ENCODE data around the gene PLPPR3.

The PLPPR3 gene

DNA sequence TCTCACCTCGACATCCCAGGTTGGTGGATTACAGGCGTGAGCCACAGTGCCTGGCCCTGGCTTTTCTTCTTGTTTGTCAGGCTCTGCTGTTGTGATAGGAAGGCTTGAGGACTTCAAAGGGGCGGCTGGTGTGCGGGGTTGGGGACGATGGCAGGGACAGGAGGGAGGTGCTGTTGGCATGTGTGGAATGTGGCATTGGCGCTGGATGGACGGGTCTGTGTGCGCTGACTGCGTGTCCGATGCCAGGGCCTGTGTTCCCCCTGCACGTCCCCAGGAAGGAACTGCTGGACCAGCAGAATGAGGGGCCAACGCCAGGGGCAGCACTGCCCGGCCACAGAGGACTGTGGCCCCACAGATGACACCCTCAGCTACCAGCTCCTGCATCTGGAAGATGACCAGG, 37.2 kb downstream of the PLPPR3 start:
- Histone ChIP-seq H3K9me3 (ENCODE audit: control insufficient read depth, low read length) (no peaks in the 10 kb centered on the region), H3K36me3 (ENCODE audit: control insufficient read depth, insufficient read depth, low read length, severe bottlenecking) (no peaks in the 10 kb centered on the region), H3K9ac (ENCODE audit: low read length) (no peak overlapping the region), H3K4me1 (ENCODE audit: control insufficient read depth, insufficient read depth, low read length) (peaks cover 28% of the 10 kb centered on the region), H3K27me3 (replicated peaks; ENCODE audit: control insufficient read depth, insufficient read depth, low read length) (no peaks in the 10 kb centered on the region), H3K4me3 (ENCODE audit: low read length) (no peak overlapping the region)
- DNase-seq (ENCODE audit: low read depth) = no peak

DNA sequence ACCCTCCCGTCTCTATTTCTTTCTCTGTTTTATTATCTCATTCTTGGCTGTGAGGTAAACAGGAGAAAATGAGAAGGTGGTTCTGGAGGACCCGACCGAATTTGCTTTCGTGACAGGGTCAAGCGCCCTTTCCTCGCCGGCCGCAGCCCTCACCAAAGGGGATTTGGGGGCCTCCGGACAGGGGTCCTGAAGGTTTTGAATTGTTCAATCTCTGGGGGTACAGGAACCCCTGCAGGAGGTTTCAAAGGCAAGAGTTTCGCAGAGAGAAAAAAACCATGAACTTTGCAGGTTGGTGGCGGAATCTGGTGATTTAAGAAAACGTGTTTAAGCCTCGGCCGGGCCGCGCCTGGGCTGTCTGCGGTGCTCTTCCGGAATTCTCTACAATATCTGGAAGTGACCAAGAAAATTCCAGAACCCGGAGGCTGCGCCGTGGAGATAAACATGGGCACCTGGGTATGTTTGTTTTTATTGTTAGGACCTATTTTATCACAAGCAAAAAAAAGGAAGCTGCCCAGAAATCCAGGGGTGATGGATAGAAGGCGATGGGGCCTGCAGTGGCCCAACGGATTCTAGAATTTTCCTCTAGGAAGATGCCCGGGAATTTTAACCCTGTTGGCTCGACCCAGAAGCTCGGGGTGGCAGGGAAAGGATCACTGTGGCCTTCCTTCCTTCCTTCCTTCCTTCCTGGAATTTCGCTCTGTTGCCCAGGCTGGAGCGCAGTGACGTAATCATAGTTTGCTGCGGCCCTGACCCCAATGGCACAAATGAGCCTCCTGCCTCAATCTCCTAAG, 38.7 kb downstream of the PLPPR3 start:
- Histone ChIP-seq H3K9me3 (ENCODE audit: control insufficient read depth, low read length) (no peaks in the 10 kb centered on the region), H3K9ac (ENCODE audit: low read length) (peak overlapping the region; percentile 77), H3K27me3 (replicated peaks; ENCODE audit: control insufficient read depth, insufficient read depth, low read length) (no peaks in the 10 kb centered on the region), H3K36me3 (ENCODE audit: control insufficient read depth, insufficient read depth, low read length, severe bottlenecking) (no peaks in the 10 kb centered on the region), H3K4me1 (ENCODE audit: control insufficient read depth, insufficient read depth, low read length) (peaks cover 23% of the 10 kb centered on the region), H3K4me3 (ENCODE audit: low read length) (peak overlapping the region; percentile 73)
- no peak for DNase-seq (ENCODE audit: low read depth)

DNA sequence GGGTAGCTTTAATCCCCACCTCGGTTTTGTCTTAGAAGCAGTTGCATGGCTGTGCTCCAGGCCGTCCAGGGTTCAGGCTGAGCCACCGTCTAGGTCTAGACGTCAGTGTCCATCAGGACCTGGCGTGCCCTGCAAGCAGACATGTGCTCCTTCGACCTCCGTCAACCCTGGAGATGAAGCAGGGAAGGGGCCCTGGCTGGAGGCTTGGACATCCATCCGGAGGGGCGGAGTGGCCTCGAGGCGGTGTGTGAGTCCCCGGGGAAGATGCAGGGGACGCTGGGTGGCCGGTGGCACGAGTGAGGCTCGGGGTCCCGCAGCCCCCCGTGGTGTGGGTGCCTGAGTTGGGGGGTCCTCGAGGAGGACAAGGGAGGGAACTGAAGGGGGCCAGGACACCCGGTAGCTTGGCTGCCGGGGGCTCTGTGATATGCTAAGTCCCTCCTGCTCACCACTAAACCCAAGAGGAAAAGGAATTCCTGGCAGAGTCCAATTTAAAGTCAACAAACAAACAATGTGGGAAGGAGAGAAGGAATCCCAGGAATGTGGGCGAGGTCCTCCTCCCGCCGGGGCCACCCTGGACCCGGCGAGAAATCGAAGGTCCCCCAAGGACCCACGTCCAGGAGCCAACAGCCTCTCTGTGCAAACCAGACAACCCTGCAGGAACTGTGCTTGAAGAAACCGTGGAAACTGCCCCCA, 39.4 kb downstream of the PLPPR3 start:
- Histone ChIP-seq H3K4me1 (ENCODE audit: control insufficient read depth, insufficient read depth, low read length) (peaks cover 23% of the 10 kb centered on the region), H3K9ac (ENCODE audit: low read length) (peak overlapping the region; percentile 77), H3K27me3 (replicated peaks; ENCODE audit: control insufficient read depth, insufficient read depth, low read length) (no peaks in the 10 kb centered on the region), H3K36me3 (ENCODE audit: control insufficient read depth, insufficient read depth, low read length, severe bottlenecking) (no peaks in the 10 kb centered on the region), H3K9me3 (ENCODE audit: control insufficient read depth, low read length) (no peaks in the 10 kb centered on the region), H3K4me3 (ENCODE audit: low read length) (peak overlapping the region; percentile 73)
- DNase-seq (ENCODE audit: low read depth) = peak; percentile 81

DNA sequence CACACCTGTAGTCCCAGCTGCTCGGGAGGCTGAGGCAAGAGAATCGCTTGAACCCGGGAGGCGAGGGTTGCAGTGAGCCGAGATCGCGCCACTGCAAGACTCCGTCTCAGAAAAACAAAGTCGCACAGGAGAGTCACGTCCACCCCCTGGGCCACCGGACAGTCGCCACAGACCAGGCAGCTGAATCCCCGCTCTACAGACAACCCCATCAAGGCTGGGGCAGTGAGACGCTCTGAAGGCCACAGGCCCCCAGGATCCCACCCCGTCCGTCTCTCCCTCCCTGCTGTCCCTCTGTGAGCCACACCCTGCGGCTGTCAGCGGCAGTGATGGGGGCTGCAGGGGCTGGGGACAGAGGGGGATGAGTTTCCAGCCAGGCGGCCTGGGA, 40.0 kb downstream of the PLPPR3 start:
- Histone ChIP-seq H3K9me3 (ENCODE audit: control insufficient read depth, low read length) (no peaks in the 10 kb centered on the region), H3K4me1 (ENCODE audit: control insufficient read depth, insufficient read depth, low read length) (peaks cover 23% of the 10 kb centered on the region), H3K4me3 (ENCODE audit: low read length) (no peak overlapping the region), H3K36me3 (ENCODE audit: control insufficient read depth, insufficient read depth, low read length, severe bottlenecking) (no peaks in the 10 kb centered on the region), H3K9ac (ENCODE audit: low read length) (peak overlapping the region; percentile 77), H3K27me3 (replicated peaks; ENCODE audit: control insufficient read depth, insufficient read depth, low read length) (no peaks in the 10 kb centered on the region)
- DNase-seq (ENCODE audit: low read depth) = no peak

DNA sequence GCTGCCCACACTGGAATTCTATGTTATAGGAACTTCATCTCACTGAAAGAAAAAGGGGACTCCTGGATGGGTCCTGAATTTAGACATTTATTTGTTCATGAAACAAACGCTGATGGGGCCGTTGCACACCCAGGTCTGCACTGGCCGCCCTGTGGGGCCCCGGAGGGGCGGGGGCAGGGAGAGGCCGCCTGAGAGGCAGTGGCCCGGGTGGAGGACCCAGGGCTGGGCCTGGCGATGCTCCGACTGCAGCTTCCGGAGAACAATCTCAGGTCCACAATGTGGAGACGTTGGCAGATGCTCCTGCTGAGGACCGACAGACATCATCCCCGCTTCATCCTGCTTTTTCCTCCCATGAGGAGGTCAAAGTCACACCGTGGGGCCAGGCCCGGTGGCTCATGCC, 40.8 kb downstream of the PLPPR3 start:
- Histone ChIP-seq H3K9me3 (ENCODE audit: control insufficient read depth, low read length) (no peaks in the 10 kb centered on the region), H3K36me3 (ENCODE audit: control insufficient read depth, insufficient read depth, low read length, severe bottlenecking) (no peaks in the 10 kb centered on the region), H3K4me3 (ENCODE audit: low read length) (no peak overlapping the region), H3K9ac (ENCODE audit: low read length) (no peak overlapping the region), H3K4me1 (ENCODE audit: control insufficient read depth, insufficient read depth, low read length) (peaks cover 23% of the 10 kb centered on the region), H3K27me3 (replicated peaks; ENCODE audit: control insufficient read depth, insufficient read depth, low read length) (no peaks in the 10 kb centered on the region)
- no peak for DNase-seq (ENCODE audit: low read depth)

DNA sequence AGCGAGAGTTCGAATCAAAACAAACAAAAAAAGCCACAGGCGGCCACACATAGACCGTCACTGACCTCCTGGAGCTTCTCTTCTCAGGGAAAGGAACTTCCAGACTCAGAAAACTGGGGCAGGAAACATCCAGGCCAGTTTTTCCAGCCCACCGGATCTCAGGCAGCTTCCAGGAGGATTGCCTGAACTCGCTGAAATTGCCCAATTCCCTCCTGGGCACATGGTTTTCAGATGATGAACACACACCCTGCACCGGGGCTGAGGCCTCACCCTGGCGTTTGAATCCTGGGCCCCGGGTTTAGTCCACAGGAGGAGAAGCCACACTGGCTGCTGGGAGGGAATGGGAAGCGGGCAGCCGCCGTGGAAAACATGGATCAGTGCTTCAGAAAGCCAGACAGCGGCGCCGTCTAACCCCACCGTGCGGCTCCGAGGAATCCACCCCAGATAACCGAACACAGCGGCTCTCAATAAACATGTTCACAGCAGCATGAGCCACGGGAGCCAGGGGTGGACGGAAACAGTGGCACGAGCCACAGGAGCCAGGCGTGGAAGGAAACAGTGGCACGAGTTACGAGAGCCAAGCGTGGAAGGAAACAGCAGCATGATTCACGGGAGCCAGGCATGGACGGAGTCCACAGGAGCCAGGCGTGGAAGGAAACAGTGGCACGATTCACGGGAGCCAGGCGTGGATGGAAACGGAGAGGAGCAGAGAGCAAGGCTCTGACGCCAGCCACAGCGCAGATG, 42.7 kb downstream of the PLPPR3 start:
- no peaks in the 10 kb centered on the region for H3K9me3 ChIP-seq (ENCODE audit: control insufficient read depth, low read length)
- peak overlapping the region; percentile 80 for H3K9ac ChIP-seq (ENCODE audit: low read length)
- H3K36me3 ChIP-seq (ENCODE audit: control insufficient read depth, insufficient read depth, low read length, severe bottlenecking) = no peaks in the 10 kb centered on the region
- H3K4me1 ChIP-seq (ENCODE audit: control insufficient read depth, insufficient read depth, low read length) = peaks cover 23% of the 10 kb centered on the region
- DNase-seq (ENCODE audit: low read depth) = peak; percentile 97
- H3K4me3 ChIP-seq (ENCODE audit: low read length) = peak overlapping the region; percentile 47
- H3K27me3 ChIP-seq (replicated peaks; ENCODE audit: control insufficient read depth, insufficient read depth, low read length) = no peaks in the 10 kb centered on the region

DNA sequence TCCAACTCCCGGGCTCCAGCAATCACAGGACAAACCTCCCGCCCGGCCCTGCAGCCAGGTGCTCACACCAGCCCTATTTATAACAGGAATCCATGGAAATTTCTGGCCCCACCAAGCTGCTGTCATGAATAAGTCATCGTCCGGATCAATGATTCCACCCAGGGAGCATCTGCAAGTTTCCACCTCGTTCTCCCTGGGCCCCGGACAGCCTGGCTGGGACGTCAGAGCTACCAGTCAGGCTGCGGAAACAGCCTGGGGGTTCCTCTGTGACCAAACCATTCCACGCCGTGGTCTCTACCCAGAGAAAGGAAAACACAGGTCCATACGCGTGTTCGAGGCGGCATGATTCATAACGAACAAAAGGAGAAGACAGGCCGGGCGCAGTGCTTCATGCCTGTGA, 45.2 kb downstream of the PLPPR3 start:
- H3K9me3 ChIP-seq (ENCODE audit: control insufficient read depth, low read length) = no peaks in the 10 kb centered on the region
- H3K36me3 ChIP-seq (ENCODE audit: control insufficient read depth, insufficient read depth, low read length, severe bottlenecking) = no peaks in the 10 kb centered on the region
- no peak overlapping the region for H3K9ac ChIP-seq (ENCODE audit: low read length)
- peaks cover 5% of the 10 kb centered on the region for H3K4me1 ChIP-seq (ENCODE audit: control insufficient read depth, insufficient read depth, low read length)
- no peaks in the 10 kb centered on the region for H3K27me3 ChIP-seq (replicated peaks; ENCODE audit: control insufficient read depth, insufficient read depth, low read length)
- DNase-seq (ENCODE audit: low read depth) = no peak
- no peak overlapping the region for H3K4me3 ChIP-seq (ENCODE audit: low read length)

DNA sequence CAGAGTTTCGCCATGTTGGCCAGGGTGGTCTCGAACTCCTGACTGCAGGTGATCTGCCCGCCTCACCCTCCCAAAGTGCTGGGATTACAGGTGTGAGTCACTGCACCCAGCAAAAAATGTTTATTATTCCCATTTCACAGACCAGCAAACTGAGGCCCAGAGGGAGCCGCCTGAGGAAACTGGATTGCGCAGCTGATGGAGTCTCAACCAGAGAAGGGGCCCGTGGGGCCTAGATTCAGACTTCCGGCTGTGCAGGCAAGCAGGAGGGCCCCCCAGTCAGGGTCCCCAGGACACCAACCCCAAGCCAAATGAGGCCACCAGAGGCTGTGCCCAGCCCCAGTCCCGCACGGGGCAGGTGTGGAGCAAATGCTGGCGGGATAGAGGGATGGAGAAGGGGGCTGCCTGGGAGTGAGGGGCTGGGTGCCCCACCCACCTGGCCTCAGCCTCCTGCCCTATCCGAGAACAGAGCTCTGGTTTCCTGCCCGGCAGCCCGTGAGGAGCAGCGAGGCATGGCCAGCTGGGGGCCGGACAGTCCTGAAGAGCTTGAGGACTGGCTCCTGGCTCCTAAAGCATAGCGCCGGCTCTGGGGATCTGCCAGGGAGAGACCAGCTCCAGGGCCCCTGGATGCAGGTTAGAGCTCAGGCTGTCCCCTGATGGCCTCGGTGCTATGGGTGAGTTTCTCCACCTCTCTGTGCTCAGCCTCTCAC, 48.9 kb downstream of the PLPPR3 start:
- no peak overlapping the region for H3K4me3 ChIP-seq (ENCODE audit: low read length)
- peaks cover 7% of the 10 kb centered on the region for H3K4me1 ChIP-seq (ENCODE audit: control insufficient read depth, insufficient read depth, low read length)
- H3K36me3 ChIP-seq (ENCODE audit: control insufficient read depth, insufficient read depth, low read length, severe bottlenecking) = no peaks in the 10 kb centered on the region
- no peaks in the 10 kb centered on the region for H3K9me3 ChIP-seq (ENCODE audit: control insufficient read depth, low read length)
- no peak for DNase-seq (ENCODE audit: low read depth)
- H3K9ac ChIP-seq (ENCODE audit: low read length) = no peak overlapping the region
- H3K27me3 ChIP-seq (replicated peaks; ENCODE audit: control insufficient read depth, insufficient read depth, low read length) = no peaks in the 10 kb centered on the region

DNA sequence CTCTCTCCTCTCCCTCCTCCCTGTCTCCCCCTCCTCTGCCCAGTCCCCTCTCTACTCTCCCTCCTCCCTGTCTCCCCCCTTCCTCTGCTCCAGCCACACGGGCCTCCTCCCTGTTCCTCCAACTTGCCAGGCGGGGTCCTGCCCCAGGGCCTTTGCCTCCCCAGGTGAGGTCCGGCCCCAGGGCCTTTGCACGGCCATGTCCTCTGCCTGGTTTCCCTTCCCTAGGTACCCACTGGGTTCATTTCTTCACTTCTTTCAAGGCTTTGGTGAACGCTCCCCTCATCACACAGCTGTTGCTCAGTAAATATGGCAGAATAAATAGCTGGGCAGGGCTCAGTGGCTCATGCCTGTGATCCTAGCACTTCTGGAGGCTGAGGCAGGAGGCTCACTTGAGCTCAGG, 49.7 kb downstream of the PLPPR3 start:
- Histone ChIP-seq H3K36me3 (ENCODE audit: control insufficient read depth, insufficient read depth, low read length, severe bottlenecking) (no peaks in the 10 kb centered on the region), H3K9ac (ENCODE audit: low read length) (no peak overlapping the region), H3K4me3 (ENCODE audit: low read length) (no peak overlapping the region), H3K9me3 (ENCODE audit: control insufficient read depth, low read length) (no peaks in the 10 kb centered on the region), H3K27me3 (replicated peaks; ENCODE audit: control insufficient read depth, insufficient read depth, low read length) (no peaks in the 10 kb centered on the region), H3K4me1 (ENCODE audit: control insufficient read depth, insufficient read depth, low read length) (peaks cover 7% of the 10 kb centered on the region)
- DNase-seq (ENCODE audit: low read depth) = no peak

DNA sequence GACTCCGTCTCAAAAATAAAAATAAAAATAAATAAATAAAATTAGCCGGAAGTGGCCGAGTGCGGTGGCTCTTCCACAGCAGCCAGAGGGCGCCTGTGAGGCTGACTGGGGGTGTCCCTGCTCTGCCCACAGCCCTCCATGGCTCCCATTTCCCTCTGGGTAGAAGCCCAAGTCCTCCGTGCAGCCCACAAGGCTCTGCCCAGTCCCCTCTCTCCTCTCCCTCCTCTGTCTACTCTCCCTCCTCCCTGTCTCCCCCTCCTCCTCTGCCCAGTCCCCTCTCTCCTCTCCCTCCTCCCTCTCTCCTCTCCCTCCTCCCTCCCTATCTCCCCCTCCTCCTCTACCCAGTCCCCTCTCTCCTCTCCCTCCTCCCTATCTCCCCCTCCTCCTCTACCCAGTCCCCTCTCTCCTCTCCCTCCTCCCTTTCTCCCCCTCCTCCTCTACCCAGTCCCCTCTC, 50.4 kb downstream of the PLPPR3 start:
- Histone ChIP-seq H3K4me3 (ENCODE audit: low read length) (no peak overlapping the region), H3K27me3 (replicated peaks; ENCODE audit: control insufficient read depth, insufficient read depth, low read length) (no peaks in the 10 kb centered on the region), H3K36me3 (ENCODE audit: control insufficient read depth, insufficient read depth, low read length, severe bottlenecking) (no peaks in the 10 kb centered on the region), H3K9ac (ENCODE audit: low read length) (no peak overlapping the region), H3K9me3 (ENCODE audit: control insufficient read depth, low read length) (no peaks in the 10 kb centered on the region), H3K4me1 (ENCODE audit: control insufficient read depth, insufficient read depth, low read length) (peaks cover 7% of the 10 kb centered on the region)
- peak; percentile 73 for DNase-seq (ENCODE audit: low read depth)

DNA sequence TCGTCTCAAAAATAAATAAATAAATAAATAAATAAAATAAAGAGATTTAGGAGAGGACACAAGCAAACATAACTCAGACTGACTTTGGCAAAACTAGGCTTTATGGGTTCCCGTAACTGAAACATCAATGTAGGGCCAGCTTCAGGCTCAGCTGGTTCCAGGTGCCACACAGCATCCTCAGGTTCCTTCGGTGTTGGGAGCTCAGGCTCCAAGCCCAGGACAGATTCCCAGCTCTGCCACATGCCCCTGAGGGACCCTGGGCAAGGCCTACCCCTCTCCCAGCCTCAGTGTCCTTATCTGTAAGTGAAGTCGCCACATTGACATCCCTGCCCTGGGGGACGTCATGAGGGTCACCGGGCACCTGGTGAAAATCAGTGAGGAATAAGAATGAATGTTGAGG, 52.1 kb downstream of the PLPPR3 start:
- Histone ChIP-seq H3K4me1 (ENCODE audit: control insufficient read depth, insufficient read depth, low read length) (peaks cover 7% of the 10 kb centered on the region), H3K27me3 (replicated peaks; ENCODE audit: control insufficient read depth, insufficient read depth, low read length) (no peaks in the 10 kb centered on the region), H3K4me3 (ENCODE audit: low read length) (no peak overlapping the region), H3K9me3 (ENCODE audit: control insufficient read depth, low read length) (no peaks in the 10 kb centered on the region), H3K36me3 (ENCODE audit: control insufficient read depth, insufficient read depth, low read length, severe bottlenecking) (no peaks in the 10 kb centered on the region), H3K9ac (ENCODE audit: low read length) (no peak overlapping the region)
- no peak for DNase-seq (ENCODE audit: low read depth)

Measured in adipocyte (in vitro differentiated cells).